Dendritic cell treated with granulocyte-macrophage colony-stimulating factor and Interleukin-4, amounts not matched to agents 40 ng/mL and 50 ng/mL, for 4 days (primary cell): ENCODE data around the gene TACC3.

Experiments used
- H3K27ac Mint-ChIP-seq: one replicate; pipeline ENCODE4 v1.8.0; 2022; ENCODE audit warnings: mild to moderate bottlenecking, mixed read lengths
- H3K27me3 Mint-ChIP-seq: one replicate; pipeline ENCODE4 v1.8.0; 2022; ENCODE audit warnings: mild to moderate bottlenecking, mixed read lengths
- H3K36me3 Mint-ChIP-seq: one replicate; pipeline ENCODE4 v1.8.0; 2022; ENCODE audit warnings: low read depth, mixed read lengths
- H3K4me1 Mint-ChIP-seq: one replicate; pipeline ENCODE4 v1.8.0; 2022; ENCODE audit warnings: low read depth, mixed read lengths
- H3K4me3 Mint-ChIP-seq: one replicate; pipeline ENCODE4 v1.8.0; 2022; ENCODE audit warnings: mild to moderate bottlenecking, moderate library complexity, mixed read lengths
- H3K9me3 Mint-ChIP-seq: one replicate; pipeline ENCODE4 v1.8.0; 2022; ENCODE audit warnings: mixed read lengths
- intact Hi-C: fragments of 100-400 bp; cut with micrococcal nuclease; formaldehyde crosslinking; loops from one replicate; pipeline ENCODE4 v1.15.0; 2022

The TACC3 gene

DNA sequence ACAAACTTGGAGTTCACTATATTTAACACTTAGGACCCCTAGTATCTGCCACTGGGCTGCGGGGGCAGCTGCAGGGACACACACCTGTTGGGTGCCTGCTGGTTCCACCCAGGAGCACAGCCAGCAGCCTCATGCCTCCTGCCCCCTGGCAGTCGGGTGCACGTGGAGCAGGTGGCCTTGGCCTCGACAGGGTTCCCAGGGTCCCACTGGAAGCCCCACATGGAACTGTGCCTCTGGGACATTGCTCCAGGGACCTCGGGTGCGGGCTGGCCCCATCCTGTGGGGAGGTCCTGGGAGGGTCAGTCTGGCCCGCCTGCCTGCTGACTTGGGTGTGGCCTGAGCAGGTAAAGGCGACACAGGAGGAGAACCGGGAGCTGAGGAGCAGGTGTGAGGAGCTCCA is 18.0 kb downstream of the TACC3 start:
- no peak overlapping the region for H3K4me3 Mint-ChIP-seq
- peaks cover 29% of the 10 kb centered on the region for H3K9me3 Mint-ChIP-seq
- peaks cover 16% of the 10 kb centered on the region for H3K4me1 Mint-ChIP-seq
- H3K27me3 Mint-ChIP-seq = no peaks in the 10 kb centered on the region
- peaks cover 100% of the 10 kb centered on the region for H3K36me3 Mint-ChIP-seq
- H3K27ac Mint-ChIP-seq = peak overlapping the region; percentile 74
- intact Hi-C loops = no loop called here

DNA sequence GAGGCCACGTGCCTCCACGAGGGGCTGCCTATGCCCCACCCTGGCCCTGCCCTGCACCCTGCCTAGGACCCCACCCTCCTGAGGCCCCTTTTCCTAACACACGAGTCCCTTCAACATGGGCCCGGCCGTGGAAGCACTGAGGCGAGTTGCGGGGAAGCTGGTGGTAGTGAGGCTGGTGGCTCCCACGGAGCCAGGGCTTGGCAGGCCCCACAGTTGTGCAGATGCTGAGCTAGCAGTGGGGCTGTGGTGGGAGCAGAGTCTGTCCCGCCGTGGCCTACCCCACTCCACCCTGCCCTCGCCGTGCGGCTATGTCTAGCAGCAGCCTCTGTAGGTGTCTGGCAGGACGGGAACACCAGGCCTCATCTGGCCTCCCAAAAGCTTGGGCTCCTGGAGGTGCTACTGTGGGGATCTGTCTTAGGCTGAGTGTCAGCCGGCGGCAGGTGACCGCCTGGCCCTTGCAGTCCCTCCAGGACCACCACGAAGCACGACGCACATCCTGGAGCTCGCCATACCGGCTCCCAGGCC is 18.8 kb downstream of the TACC3 start:
- H3K4me1 Mint-ChIP-seq = peaks cover 16% of the 10 kb centered on the region
- no peaks in the 10 kb centered on the region for H3K27me3 Mint-ChIP-seq
- H3K9me3 Mint-ChIP-seq = peaks cover 29% of the 10 kb centered on the region
- intact Hi-C loops = no loop called here
- H3K36me3 Mint-ChIP-seq = peaks cover 100% of the 10 kb centered on the region
- H3K4me3 Mint-ChIP-seq = no peak overlapping the region
- H3K27ac Mint-ChIP-seq = peak overlapping the region; percentile 74

DNA sequence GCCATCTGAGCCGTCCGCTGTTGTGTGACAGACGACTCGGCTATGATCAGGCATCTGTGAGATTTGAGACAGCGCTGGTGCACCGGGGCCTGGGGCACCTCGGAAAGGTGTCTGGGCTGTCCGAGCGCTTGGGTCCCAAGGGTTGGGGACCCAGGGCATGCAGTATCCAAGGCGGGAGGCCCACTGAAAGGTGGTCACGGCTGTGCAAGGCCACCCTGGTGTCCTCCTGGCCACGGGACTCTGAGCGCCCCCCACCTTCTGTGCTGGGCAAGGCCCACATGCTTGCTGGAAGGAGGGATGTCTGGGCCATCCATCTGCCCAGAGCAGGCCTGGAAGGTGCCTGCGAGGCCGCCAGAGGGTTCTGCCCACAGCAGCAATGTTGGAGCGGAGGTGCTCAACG is 19.9 kb downstream of the TACC3 start:
- no peaks in the 10 kb centered on the region for H3K27me3 Mint-ChIP-seq
- peaks cover 96% of the 10 kb centered on the region for H3K36me3 Mint-ChIP-seq
- H3K4me3 Mint-ChIP-seq = no peak overlapping the region
- H3K27ac Mint-ChIP-seq = peak overlapping the region; percentile 74
- intact Hi-C loops = no loop called here
- H3K4me1 Mint-ChIP-seq = peaks cover 16% of the 10 kb centered on the region
- H3K9me3 Mint-ChIP-seq = peaks cover 29% of the 10 kb centered on the region

DNA sequence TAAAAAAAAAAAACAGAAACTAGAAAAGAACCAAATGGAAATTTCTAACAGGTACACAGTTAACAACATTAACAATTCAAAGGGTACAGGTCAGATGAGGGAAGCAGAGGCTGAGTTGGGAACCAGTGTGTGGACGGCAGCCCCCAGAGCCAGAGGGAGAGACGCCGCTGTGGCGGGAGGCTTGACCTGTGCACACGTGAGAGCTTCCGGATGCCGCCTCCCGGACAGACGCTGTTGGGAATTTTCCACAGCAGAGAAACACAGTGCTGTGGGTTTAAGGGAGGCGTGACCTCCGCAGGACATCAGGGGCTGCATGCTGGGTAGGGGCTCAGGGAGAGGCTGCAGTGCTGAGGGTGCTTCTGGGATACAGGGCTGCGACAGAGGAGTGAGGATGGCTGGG is 22.2 kb downstream of the TACC3 start:
- H3K9me3 Mint-ChIP-seq = peaks cover 7% of the 10 kb centered on the region
- peaks cover 73% of the 10 kb centered on the region for H3K36me3 Mint-ChIP-seq
- H3K4me1 Mint-ChIP-seq = peaks cover 21% of the 10 kb centered on the region
- H3K4me3 Mint-ChIP-seq = no peak overlapping the region
- intact Hi-C loops = no loop called here
- no peak overlapping the region for H3K27ac Mint-ChIP-seq
- H3K27me3 Mint-ChIP-seq = peaks cover 13% of the 10 kb centered on the region

DNA sequence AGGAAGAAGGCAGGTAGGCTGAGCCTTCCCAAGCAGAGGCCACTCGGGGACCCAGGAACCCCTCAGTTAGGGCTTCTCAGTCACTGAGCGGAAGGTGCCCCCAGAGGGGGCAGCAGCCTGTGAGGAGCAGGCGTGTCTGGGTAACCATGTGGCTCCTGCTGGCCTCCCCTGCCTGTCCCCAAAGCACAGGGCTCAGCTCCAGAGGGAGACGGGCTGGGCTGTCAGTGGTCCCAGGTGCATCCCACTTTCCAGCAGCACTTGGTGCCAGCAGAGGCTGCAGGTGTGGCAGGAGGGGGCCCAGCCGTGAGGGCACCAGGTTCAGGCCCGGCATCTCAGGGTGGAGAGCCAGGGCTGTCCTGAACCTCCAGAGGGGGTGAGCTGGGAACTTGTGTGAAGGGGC is 22.7 kb downstream of the TACC3 start:
- Mint-ChIP-seq H3K27ac (no peak overlapping the region), H3K27me3 (peaks cover 14% of the 10 kb centered on the region), H3K4me3 (no peak overlapping the region), H3K4me1 (peaks cover 22% of the 10 kb centered on the region), H3K36me3 (peaks cover 69% of the 10 kb centered on the region), H3K9me3 (peaks cover 3% of the 10 kb centered on the region)
- intact Hi-C loops = no loop called here

DNA sequence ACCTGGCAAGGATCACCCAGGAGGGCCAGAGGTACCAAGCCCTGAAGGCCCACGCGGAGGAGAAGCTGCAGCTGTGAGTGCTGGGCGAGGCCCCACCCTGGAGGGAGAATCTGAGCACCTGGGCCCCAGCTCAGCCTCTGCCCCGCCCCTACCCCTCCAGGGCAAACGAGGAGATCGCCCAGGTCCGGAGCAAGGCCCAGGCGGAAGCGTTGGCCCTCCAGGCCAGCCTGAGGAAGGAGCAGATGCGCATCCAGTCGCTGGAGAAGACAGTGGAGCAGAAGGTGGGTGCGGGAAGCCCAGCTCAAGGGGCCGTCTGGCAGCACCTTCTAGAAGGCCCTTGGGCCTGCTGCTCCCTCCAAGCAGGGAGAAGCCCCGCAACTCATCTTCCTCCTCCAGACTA is 23.2 kb downstream of the TACC3 start:
- intact Hi-C loops = no loop called here
- H3K4me3 Mint-ChIP-seq = no peak overlapping the region
- no peaks in the 10 kb centered on the region for H3K9me3 Mint-ChIP-seq
- peaks cover 63% of the 10 kb centered on the region for H3K36me3 Mint-ChIP-seq
- H3K4me1 Mint-ChIP-seq = peaks cover 22% of the 10 kb centered on the region
- H3K27me3 Mint-ChIP-seq = peaks cover 14% of the 10 kb centered on the region
- H3K27ac Mint-ChIP-seq = no peak overlapping the region

DNA sequence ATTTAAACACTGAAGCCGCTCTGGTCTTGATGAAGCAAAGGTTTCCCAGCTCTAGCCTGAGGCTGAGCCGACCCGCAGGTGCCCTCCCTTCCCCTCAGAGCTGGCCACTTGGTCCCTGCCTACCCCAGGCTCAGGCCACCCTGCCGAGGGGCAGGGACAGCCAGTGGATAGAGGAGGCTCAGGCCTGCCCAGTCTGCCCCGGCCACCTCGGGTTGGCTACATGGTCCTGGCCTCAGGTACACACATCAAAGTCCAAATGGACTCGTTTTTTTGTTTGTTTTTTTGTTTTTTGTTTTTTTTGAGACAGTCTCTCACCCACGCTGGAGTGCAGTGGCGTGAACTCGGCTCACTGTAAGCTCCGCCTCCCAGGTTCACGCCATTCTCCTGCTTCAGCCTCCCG is 23.8 kb downstream of the TACC3 start:
- no peak overlapping the region for H3K4me3 Mint-ChIP-seq
- intact Hi-C loops = loop anchor here (5.0 kb wide), 1 partner anchor 152 kb away; no protein-coding TSS in a partner anchor
- no peak overlapping the region for H3K27ac Mint-ChIP-seq
- no peaks in the 10 kb centered on the region for H3K9me3 Mint-ChIP-seq
- H3K36me3 Mint-ChIP-seq = peaks cover 57% of the 10 kb centered on the region
- peaks cover 14% of the 10 kb centered on the region for H3K27me3 Mint-ChIP-seq
- peaks cover 17% of the 10 kb centered on the region for H3K4me1 Mint-ChIP-seq

DNA sequence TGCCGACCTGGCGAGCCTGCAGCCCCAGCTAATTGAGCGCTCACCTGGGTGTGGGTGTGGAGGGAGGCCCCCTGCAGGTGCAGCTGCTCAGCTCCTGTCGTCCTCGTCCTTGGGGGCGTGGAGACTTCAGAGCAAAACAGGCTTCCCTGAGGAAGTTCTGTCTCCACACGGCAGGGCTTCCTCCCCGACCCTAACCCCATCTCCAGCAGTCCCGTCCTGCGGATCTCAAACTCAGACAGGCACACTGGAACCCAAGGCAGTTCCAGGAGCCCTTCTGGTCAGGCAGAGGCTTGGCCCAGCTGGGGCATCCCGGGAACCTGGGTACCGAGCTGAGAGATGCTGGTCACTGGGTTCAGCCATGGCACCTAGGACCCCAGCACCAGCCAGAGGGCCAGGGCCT is 24.4 kb downstream of the TACC3 start:
- Mint-ChIP-seq H3K4me3 (no peak overlapping the region), H3K9me3 (no peaks in the 10 kb centered on the region), H3K27ac (no peak overlapping the region), H3K4me1 (peaks cover 11% of the 10 kb centered on the region), H3K27me3 (peaks cover 16% of the 10 kb centered on the region), H3K36me3 (peaks cover 51% of the 10 kb centered on the region)
- intact Hi-C loops = loop anchor here (1.0 to 5.0 kb wide), 2 partner anchors 65 to 152 kb away; no protein-coding TSS in a partner anchor

DNA sequence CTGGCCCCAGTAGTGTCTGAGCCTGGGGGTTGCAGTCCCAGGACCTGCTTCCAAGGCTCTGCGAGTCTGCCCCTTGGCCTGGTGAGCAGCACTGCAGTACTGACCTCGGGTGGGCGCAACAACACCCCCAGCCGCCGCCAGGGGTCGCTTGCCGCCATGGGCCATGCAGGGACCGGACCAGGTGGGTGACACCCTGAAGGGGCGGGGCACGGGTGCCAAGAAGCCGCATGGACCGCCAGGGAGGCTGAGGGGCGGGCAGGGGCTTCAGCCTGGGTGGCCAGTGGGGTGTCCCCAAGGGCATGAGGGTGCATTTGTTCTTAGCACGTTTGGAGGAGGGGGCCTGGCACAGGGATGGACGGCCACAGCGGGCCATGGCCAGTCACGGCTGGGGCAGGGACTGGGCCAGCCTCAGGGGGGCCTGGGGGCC is 25.0 kb downstream of the TACC3 start:
- Mint-ChIP-seq H3K4me1 (peaks cover 6% of the 10 kb centered on the region), H3K27ac (no peak overlapping the region), H3K9me3 (no peaks in the 10 kb centered on the region), H3K36me3 (peaks cover 46% of the 10 kb centered on the region), H3K4me3 (no peak overlapping the region), H3K27me3 (peaks cover 16% of the 10 kb centered on the region)
- intact Hi-C loops = loop anchor here (1.0 to 5.0 kb wide), 2 partner anchors 64 to 151 kb away; no protein-coding TSS in a partner anchor

DNA sequence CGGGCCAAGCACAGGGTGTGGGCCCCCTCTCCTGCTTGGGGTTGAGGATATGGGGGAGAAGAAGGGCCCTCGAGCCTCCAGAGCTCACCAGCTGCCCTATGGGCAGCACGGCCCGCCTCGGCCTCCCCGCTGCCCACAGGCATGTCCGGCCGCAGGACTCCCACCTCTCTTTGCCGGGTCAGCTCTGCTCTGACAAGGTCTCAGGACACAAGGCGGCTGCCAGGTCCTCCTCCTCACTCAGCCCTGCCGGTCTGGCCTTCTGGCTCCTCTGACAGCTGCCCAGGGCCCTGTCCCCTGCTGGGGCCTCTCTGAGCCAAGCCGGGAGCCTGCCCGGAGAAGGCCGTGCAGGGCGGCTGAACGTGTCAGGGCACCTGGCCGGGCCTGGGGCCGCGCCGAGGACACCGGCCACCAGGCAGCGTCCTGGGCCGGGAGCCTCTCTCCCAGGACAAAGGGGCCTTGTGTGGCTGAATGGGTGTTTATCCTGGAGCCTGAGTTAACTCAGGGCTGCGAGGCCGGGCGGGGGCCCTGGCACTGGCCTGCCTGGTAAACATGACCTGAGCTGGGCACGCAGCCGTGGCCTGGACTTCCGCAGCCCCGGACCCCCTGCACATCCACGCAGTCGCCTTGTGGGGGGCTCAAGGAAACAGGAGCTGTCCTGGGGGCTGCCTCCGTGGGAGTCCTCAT is 25.7 kb downstream of the TACC3 start:
- Mint-ChIP-seq H3K36me3 (peaks cover 38% of the 10 kb centered on the region), H3K4me3 (no peak overlapping the region), H3K27me3 (peaks cover 16% of the 10 kb centered on the region), H3K4me1 (peaks cover 10% of the 10 kb centered on the region), H3K27ac (no peak overlapping the region), H3K9me3 (no peaks in the 10 kb centered on the region)
- intact Hi-C loops = loop anchor here (1.0 to 5.0 kb wide), 2 partner anchors 63 to 150 kb away; no protein-coding TSS in a partner anchor

DNA sequence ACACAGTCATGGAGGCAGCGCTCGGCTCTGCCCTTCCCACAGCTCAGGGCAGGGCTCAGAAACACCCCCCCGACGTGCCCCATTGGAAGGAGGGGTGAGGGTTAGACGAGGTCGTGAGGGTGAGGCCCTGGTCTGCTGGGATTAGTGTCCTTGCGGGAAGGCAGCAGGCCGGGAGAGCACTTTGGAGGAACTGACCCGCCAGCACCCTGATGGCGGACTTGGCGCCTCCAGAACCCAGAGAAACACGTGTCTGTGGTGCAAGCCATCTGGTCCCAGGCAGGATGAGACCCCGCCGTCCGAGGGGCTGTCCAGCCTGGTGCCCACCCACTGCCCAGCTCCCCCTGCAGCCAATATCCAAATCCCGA is 26.3 kb downstream of the TACC3 start:
- Mint-ChIP-seq H3K9me3 (no peaks in the 10 kb centered on the region), H3K4me1 (peaks cover 15% of the 10 kb centered on the region), H3K36me3 (peaks cover 32% of the 10 kb centered on the region), H3K27ac (no peak overlapping the region), H3K4me3 (no peak overlapping the region), H3K27me3 (peaks cover 16% of the 10 kb centered on the region)
- intact Hi-C loops = loop anchor here (5.0 kb wide), 1 partner anchor 150 kb away; no protein-coding TSS in a partner anchor

DNA sequence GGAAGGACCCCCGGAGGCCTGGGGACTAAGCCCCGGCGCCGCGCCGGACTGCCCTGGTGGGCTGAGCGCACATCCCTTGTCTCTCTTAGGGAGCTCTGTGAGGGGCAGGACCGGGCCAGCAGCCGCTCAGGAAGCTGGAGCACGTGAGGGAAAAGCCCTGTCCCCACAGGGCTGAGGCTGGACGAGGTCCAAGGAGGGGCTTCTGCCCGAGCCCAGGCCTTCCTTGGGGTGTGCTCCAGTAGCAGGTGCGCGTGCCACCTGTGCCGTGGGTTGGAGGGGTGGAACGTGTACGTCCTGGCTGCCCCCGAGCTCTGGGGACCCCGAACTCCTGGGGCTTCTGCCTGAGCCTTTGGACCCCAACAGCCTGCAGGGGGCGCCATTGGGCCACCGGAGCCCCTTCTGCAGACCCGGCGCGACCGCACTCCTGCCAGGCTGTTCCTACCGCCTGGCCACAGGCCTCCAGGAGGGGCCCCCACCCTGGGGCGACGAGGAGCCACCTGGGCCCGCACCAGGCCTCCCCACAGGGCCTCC is 27.2 kb downstream of the TACC3 start:
- peaks cover 23% of the 10 kb centered on the region for H3K36me3 Mint-ChIP-seq
- peaks cover 16% of the 10 kb centered on the region for H3K27me3 Mint-ChIP-seq
- intact Hi-C loops = loop anchor here (5.0 kb wide), 1 partner anchor 149 kb away; no protein-coding TSS in a partner anchor
- H3K4me3 Mint-ChIP-seq = no peak overlapping the region
- no peak overlapping the region for H3K27ac Mint-ChIP-seq
- H3K4me1 Mint-ChIP-seq = peaks cover 24% of the 10 kb centered on the region
- no peaks in the 10 kb centered on the region for H3K9me3 Mint-ChIP-seq

DNA sequence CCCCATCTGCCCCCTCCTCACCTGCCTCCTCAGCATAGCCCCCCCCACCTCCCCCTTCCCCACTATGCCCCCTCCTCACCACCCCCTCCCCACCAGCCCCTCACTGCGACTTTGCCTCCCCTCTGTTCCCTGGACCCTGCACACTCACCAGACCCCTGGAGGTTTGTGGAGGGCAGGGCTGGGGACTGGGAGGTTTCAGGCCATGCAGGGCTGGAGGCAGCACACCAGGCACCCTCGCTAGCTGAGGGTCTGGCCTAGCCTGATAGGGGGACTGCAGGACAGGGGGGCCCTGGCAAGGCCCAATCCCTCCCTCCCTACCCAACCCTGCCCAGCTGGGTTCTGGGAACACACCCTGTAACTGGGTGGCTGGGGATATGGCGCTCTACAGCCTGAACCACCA is 28.0 kb downstream of the TACC3 start:
- Mint-ChIP-seq H3K36me3 (peaks cover 15% of the 10 kb centered on the region), H3K9me3 (no peaks in the 10 kb centered on the region), H3K4me1 (peaks cover 33% of the 10 kb centered on the region), H3K4me3 (no peak overlapping the region), H3K27me3 (peaks cover 16% of the 10 kb centered on the region), H3K27ac (no peak overlapping the region)
- intact Hi-C loops = loop anchor here (5.0 kb wide), 1 partner anchor 148 kb away; no protein-coding TSS in a partner anchor

DNA sequence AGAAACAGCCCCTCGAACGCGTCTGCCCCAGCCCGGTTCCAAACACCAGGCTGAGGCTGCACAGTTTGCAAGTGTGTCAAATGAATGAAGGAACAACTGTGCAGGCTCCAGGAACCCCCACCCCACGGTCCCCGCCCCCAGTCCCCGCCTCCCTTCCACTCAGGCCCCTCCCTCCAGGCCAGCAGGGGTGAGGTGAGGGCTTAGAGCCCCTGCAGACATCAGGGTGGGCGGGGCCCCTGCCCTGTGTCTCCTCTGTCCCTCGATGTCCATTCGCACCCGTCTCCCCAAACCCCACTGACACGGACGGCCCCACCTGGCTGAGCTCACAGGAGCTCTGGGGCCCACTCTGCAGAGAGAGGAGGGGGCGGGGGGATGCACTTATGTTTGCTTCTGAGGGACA is 28.5 kb downstream of the TACC3 start:
- Mint-ChIP-seq H3K4me1 (peaks cover 33% of the 10 kb centered on the region), H3K9me3 (no peaks in the 10 kb centered on the region), H3K27me3 (peaks cover 17% of the 10 kb centered on the region), H3K36me3 (peaks cover 10% of the 10 kb centered on the region), H3K4me3 (no peak overlapping the region), H3K27ac (no peak overlapping the region)
- intact Hi-C loops = loop anchor here (5.0 kb wide), 1 partner anchor 147 kb away; no protein-coding TSS in a partner anchor
